ENCODE measurements around the gene IL7R.

The IL7R gene

DNA sequence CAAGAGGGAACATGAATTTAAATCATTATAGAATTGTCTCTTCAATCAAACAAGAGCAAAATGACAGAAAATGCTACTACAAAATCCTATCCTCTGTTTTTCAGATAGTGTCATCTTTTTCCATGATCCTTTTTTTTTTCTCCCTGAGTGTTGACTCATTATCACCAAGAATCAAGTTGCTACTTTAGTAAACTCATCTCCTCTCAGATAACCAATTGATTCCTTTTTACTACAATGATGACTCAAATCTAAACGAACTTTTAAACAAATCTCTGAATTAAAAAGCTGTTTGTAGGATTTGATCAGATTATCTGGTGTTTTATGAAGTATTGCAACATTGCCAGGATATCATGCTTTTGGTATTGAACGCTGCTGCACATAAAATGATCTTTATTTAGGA, 23.9 kb upstream of the IL7R start:
- ChIA-PET CTCF (interaction anchor here (0.6 kb wide), 1 partner anchor 97 kb away, joined by 3 read pairs; no protein-coding TSS in a partner anchor), POLR2A (no interaction called here)

DNA sequence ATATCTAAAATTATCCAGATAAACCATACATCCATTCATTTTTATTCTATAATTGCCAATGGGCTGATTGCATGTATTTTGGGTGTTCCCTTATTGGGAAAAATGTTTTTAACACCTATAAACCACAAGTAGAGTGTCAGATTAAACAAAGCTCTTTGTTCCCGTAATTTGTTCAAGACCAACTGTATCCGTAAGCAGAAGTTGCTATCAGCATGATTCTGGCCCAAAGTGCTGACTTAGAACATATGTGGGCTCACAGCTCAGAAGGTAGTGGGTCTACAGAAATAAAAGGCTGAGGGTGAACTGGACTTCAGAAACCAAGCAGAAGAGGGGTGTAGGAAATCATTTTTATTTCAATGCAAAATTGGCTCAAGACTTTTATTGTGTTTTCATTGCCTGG, 23.5 kb upstream of the IL7R start:
- POLR2A ChIA-PET = no interaction called here

More for the DNA sequence above, 23.9 kb upstream of the IL7R start:
- no peaks in the 10 kb centered on the region for H3K4me1 ChIP-seq (ENCODE audit: control insufficient read depth, insufficient read depth, low read length)
- H3K36me3 ChIP-seq (ENCODE audit: control insufficient read depth in 2 of 2, insufficient read depth in 1 of 2, low read length in 2 of 2) = no peaks in the 10 kb centered on the region
- no peak overlapping the region for H3K4me3 ChIP-seq (ENCODE audit: low read depth, low read length)
- TF ChIP-seq SETDB1 (IDR thresholded peaks at IDR 0.05; ENCODE audit: insufficient read length, low read length) (no peak), RBAK (tag by site-specific recombination; IDR thresholded peaks at IDR 0.05) (no peak), ZNF133 (tag by site-specific recombination; IDR thresholded peaks at IDR 0.05) (no peak), ZNF211 (tag by site-specific recombination; IDR thresholded peaks at IDR 0.05; ENCODE audit: low read depth) (no peak), ZNF292 (tag by site-specific recombination; IDR thresholded peaks at IDR 0.05; ENCODE audit: borderline replicate concordance, low read depth) (no peak), ZNF777 (tag by site-specific recombination; IDR thresholded peaks at IDR 0.05; ENCODE audit: borderline replicate concordance) (no peak), ZNF548 (tag by site-specific recombination; IDR thresholded peaks at IDR 0.05) (no peak)
- H3K9me3 ChIP-seq (ENCODE audit: control insufficient read depth, insufficient read depth, low read depth, low read length) = no peaks in the 10 kb centered on the region
- no peak overlapping the region for H3K27ac ChIP-seq (ENCODE audit: extremely low read depth, low read depth, low read length)

More for the DNA sequence above, 23.5 kb upstream of the IL7R start:
- CTCF ChIA-PET = interaction anchor here (0.6 kb wide), 1 partner anchor 97 kb away, joined by 3 read pairs; no protein-coding TSS in a partner anchor
- TF ChIP-seq ZNF202 (tag by site-specific recombination; IDR thresholded peaks at IDR 0.05; ENCODE audit: borderline replicate concordance) = no peak
- no peak for TF ChIP-seq KLF8 (tag by site-specific recombination; IDR thresholded peaks at IDR 0.05)
- no peak for TF ChIP-seq ZIC2 (tag by site-specific recombination; IDR thresholded peaks at IDR 0.05)
- no peak for TF ChIP-seq ZNF513 (tag by site-specific recombination; IDR thresholded peaks at IDR 0.05)
- TF ChIP-seq ZNF549 (tag by site-specific recombination; IDR thresholded peaks at IDR 0.05) = no peak
- no peak for TF ChIP-seq ZNF449 (tag by site-specific recombination; IDR thresholded peaks at IDR 0.05)
- TF ChIP-seq ZNF138 (tag by site-specific recombination; IDR thresholded peaks at IDR 0.05; ENCODE audit: borderline replicate concordance) = no peak
- TF ChIP-seq ZSCAN18 (tag by site-specific recombination; IDR thresholded peaks at IDR 0.05) = no peak
- no peak for TF ChIP-seq ZNF391 (tag by site-specific recombination; IDR thresholded peaks at IDR 0.05; ENCODE audit: borderline replicate concordance, low read depth)
- no peaks in the 10 kb centered on the region for H3K36me3 ChIP-seq (ENCODE audit: control insufficient read depth in 2 of 2, insufficient read depth in 1 of 2, low read length in 2 of 2)
- H3K4me3 ChIP-seq (ENCODE audit: low read depth, low read length) = no peak overlapping the region
- H3K9me3 ChIP-seq (ENCODE audit: control insufficient read depth, insufficient read depth, low read depth, low read length) = no peaks in the 10 kb centered on the region
- H3K4me1 ChIP-seq (ENCODE audit: control insufficient read depth, insufficient read depth, low read length) = no peaks in the 10 kb centered on the region
- H3K27ac ChIP-seq (ENCODE audit: extremely low read depth, low read depth, low read length) = no peak overlapping the region

Measured in HEK293 (cell line).